NCI-H146 (cell line): ENCODE data around the gene ACSM4.
A peak's percentile ranks its signal among the peaks of the same experiment; 100 is the strongest.
"Not testable (repeated sequence)": the region's sequence is repeated elsewhere in the genome, so short reads cannot be mapped to it uniquely, and the experiment has no call there.

Source experiments
- DNase-seq: peaks from one replicate; lab custom pipeline; 2025; lab: John Stamatoyannopoulos, UW

Gene ACSM4

DNA sequence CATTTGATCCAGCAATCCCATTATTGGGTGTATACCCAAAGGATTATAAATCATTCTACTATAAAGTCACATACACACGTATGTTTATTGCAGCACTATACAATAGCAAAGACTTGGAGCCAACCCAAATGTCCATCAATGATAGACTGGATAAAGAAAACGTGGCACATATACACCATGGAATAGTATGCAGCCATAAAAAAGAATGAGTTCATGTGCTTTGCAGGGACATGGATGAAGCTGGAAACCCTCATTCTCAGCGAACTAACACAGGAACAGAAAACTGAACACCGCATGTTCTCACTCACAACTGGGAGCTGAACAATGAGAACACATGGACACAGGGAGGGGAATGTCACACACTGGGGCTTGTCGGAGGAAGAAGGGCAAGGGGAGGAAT lies 33.9 kb downstream of the ACSM4 start:
- not testable (repeated sequence) for DNase-seq

DNA sequence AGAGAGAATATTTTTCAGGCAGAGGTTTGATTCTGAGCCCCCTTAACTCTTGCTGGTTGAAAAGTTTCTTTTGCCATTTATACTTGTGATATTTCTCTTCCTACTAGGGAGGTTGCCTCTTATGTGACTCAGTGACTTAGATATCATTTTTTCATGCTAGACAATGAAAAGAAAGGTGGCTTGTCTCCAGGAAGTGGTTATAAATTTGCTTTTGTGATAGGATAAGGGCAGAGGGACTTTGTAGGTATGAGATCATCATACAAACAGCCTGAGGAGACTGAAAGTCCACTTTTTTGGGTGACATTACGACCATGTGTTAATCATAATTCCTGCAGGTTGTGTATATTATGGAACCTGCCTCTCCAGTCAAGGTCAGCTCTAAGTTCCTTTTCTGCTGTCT lies 35.8 kb downstream of the ACSM4 start:
- DNase-seq = no peak

DNA sequence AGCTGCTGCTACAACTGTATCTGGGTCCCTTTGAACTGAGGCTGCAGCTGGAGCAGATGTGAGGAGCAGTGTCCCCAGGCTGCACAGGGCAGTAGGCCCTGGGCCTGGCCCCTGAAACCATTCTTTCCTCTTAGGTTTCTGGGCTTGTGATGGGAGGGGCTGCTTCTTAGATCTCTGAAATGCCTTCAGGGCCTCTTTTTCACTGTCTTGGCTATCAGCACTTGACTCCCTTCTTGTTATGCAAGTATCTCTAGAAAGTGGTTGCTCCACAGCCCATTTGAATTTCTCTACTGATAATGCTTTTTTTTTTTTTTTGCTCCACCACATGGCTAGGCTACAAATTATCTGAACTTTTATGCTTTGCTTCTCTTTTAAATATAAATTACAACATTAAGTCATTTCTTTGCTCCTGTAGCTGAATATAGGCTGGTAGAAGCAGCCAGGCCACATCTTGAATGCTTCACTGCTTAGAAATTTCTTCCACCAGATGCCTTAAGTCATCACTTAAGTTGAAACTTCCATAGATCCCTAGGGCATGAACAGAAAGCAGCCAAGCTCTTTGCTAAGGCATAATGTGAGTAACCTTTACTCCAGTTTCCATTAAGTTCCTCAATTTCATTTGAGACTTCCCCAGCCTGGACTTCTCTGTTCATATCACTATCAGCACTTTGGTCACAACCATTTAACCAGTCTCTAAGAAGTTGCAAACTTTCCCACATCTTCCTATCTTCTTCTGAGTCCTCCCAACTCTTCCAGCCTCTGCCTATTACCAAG lies 41.1 kb downstream of the ACSM4 start:
- no peak for DNase-seq

DNA sequence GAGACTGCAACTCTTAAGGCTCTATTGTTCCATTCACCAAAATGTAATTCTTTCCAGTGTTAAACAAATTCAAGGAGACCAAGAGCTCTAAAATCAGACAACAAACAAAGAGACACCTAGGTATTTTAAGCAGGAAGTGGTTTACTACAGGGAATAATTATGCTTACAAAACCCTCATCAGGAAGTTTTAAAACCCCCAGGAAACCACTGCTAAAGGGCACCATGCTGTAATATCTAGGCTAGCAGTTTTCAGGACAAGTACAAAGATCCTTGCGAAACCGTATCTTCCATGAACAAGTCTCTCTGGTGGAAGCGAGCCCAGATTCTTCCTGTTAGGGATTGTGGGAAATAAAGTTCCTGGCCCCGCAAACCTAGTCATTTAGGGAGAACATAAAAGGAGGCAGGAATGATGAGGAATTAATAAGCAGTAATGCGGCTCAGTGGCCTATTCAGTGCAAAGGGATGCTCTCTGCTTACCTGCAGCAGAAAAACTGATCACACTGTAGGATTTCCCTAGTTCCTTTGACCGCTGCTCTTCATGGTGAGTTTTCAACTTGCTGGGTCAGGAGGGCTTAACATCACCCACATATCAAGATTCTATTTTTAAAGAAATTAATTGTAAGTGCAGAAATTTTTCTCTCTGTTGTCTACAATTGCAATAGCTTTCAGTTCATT lies 42.8 kb downstream of the ACSM4 start:
- DNase-seq = no peak

DNA sequence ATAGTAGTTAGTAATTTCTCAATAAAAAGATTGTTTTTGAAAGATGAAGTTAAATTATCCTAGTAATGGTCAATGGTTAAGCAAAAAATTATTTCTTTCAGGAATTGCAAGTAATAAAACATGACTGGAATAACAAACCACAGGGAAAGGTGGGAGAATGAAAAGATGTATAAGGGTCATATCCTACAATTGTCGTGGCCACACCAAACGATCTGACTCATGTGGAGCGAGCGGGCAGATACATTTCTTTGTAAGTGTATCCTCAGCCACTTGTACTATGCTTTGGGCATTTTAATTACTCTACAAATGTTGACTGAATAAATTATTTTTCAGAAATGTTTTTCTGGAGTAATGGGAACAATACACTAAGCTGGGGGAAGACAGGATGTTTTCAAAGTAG lies 45.5 kb downstream of the ACSM4 start:
- DNase-seq = no peak

DNA sequence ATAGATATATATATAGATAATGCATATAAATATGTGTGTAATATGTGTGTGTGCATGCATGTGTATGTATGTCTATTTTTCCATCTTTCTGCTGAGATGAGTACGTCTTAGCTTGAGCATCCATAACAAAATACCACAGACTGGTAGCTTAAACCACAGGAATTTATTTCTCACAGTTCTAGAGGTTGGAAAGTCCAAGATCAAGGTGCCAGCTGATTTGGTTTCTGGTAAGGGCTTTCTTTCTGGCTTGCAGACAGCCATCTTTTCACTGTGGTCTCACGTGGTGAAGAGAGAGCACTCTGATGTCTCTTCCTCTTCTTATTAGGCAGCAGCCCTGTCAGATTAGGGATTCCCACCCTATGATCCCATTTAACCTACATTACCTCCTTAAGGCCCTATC lies 47.3 kb downstream of the ACSM4 start:
- no peak for DNase-seq

DNA sequence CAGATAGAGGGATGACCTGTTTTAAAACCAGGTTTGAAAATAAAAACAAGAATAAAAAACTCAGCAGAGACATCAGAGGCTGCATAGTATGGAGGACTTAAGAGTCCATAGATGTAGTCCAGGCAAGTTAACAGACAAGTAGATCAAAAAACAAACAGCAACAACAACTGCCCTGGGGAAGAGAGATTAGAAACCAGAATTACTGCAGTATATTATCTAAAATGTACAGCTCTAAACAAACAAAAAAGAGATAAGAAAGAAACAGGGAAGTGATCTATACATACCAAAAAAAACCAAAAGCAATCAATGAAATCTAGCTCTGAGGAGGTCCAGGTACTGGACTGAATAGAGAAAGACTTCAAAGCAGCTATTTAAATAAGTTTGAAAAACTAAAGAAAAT lies 48.8 kb downstream of the ACSM4 start:
- no peak for DNase-seq

DNA sequence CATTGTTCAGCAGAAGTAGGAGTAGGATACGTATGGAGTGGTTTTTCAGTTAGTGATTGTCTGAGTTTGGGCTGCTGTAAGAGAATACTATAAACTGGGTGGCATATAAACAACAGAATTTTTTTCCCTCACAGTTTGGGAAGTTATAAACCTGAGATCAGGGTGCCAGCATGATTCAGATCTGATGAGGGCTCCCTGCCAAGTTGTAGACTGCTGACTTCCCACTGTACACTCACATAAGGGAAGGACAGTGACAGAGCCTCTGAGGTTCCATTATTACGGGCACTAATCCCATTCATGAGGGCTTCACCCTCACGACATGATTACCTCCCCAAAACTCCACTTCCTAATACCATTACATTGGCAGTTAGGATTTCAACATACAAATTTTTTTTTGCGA lies 50.7 kb downstream of the ACSM4 start:
- DNase-seq = no peak

DNA sequence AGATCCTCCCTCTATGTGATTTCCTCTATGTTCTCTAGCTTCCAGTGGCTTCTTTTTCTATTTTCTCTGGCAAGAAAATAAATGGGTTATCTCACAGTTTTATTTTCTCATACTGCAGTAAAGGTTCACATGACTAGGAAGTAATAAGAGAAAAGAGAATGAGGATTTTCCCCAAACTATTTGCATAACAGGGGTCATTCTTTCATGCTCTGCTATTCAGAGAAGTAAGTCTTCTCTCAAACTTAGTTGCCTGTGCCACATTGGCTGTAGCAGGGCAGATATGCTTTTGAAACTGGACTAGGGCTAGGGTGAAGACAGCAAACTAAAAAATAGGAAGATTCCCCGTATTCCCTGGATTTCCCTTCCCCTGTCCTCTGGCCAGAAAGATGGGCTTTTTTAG lies 57.4 kb downstream of the ACSM4 start:
- DNase-seq = no peak

DNA sequence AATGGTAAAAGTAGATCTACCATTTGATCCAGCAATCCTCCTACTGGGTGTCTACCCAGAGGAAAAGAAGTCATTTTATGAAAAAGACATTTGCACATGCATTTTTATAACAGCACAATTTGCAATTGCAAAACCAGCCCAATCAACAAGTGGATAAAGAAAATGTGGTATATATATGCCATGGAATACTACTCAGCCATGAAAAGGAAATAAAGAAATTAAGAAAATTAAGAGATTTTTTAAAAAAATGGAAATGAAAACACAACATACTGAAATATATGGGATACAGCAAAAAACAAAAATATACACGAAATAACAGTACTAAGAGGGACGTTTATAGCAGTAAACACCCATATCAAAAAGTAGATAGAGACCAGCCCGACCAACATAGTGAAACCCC lies 58.9 kb downstream of the ACSM4 start:
- DNase-seq = no peak

DNA sequence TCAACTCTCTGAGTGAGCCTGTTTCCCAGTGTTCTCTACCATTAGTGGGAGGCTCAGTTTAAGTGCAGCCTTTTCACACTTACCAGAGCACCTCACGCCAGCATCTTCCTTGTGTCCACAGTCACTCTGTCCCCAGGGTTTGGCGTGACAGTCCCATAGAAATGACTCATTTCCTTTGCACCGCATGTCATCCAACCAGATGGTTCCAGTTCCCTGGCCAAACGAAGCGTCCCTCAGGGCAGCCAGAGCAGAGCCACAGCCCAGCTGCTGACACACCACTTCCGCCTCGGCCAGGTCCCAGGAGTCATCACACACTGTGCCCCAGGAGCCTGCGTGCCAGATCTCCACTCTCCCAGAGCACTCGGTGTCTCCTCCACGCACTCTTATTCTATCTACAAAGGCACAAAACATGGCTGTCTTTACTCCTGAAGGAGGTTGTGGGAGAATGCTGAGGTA lies 65.4 kb downstream of the ACSM4 start:
- DNase-seq = peak; percentile 22

DNA sequence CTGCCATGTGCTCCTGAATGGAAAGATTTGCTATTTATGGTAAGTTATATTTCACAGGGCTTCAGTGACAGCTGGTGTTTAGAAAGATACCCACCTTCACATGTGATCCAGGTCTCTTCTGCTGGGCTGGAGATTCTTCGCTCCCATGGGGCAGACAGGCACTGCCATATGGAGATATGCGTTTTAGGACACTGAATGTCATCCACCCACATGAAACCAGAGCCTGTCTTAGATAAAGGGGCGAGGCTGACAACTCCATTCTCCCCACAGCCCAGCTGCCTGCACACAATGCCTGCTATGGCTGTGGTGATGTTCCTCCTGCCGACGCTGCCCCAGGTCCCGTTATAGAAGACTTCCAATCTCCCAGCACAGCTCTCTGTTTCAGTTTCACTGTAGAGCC lies 69.4 kb downstream of the ACSM4 start:
- DNase-seq = no peak

DNA sequence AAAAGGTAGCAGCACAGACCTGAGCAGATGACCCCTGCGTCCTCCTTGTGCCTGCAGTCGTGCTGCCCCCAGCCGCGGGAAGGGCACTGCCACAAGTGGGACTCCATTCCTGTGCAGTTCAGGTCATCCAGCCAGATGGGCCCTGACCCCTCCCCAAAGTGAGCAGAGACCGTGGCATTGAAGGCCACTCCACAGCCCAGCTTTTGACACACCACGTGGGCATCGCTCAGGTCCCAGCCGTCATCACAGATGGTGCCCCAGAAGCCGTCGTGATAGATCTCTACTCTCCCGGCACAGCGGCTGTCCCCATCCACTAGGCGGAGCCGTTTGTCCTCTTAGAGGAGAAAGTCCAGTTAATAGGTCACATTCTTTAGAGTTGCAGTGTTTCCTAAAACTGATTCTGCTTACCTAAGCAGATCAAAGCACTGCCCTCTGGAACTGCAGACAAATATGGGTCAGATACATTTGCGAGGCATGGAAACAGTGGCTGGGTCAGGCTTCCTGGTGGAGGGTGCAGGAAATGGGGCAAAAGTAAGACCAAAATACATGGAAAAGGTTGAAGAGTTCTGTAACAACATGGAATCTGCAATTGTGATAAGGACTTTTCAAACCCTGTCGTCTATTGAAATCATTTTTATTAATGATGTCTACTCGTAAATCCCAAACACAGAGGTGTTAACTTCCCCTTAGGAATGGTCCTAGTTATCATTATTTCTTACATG lies 70.7 kb downstream of the ACSM4 start:
- peak; percentile 31 for DNase-seq

DNA sequence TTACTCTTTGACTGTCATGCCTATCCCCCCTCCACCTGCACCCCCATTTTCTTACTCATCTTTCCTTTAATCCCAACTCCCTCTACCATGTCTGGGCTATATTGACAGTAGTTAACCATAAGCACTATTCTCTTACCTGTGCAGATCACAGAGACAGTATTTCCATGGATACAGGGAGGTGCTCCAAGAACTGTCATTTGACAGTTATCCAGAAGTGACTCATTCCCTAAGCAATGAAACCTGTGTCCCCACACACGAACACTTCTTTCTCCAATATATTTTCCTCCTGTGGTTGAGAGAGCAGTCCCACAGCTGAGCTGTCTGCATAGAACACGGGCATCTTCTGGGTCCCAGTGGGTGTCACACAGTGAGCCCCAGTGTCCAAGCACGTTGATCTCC lies 71.3 kb downstream of the ACSM4 start:
- DNase-seq = no peak

DNA sequence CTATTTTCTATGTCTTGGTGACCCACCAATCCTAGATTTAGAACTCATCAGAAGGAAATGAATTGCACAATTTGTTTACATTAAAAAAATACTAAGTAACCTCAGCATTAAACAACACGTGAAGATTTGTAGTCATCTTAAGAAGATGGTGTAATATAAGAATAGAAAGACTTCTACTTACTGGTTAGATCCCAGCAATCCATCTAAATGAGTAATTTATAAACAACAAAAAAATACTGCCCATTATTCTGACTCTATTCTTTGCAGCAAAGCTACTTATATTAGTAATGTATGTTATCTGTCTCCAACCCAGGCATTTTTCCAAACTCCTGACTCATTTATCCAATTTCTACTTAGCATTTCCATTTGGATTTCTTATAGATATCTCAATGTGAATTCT lies 72.3 kb downstream of the ACSM4 start:
- DNase-seq = no peak
